Neural progenitor cell (in vitro differentiated cells): ENCODE measurements around the gene SHISA2. TPM values are rescaled to one million over a fixed set of nuclear protein-coding genes. Genes with fewer than 3 reads are reported as not detected.
A peak's percentile ranks its signal among the peaks of the same experiment; 100 is the strongest.
"Not testable (repeated sequence)": the region's sequence is repeated elsewhere in the genome, so short reads cannot be mapped to it uniquely, and the experiment has no call there.

Experiments used
- DNase-seq: peaks from one replicate; pipeline ENCODE4 v3.0.0-alpha.2; 2016; ENCODE audit warnings: low spot score
- H2AFZ ChIP-seq: fragments of 200-600 bp; sonication (generic); replicated peaks from 2 replicates; pipeline ENCODE4 v1.6.1; 2016; ENCODE audit warnings: antibody characterized with exemption
- H3F3A ChIP-seq: fragments of 200-600 bp; sonication (generic); 2 replicates; pipeline ENCODE4 v1.6.1; 2016; ENCODE audit warnings: antibody characterized with exemption, low read depth
- H3K27ac ChIP-seq: fragments of 200-600 bp; sonication (generic); 2 replicates; pipeline ENCODE4 v1.5.1; 2016; ENCODE audit warnings: mild to moderate bottlenecking
- H3K27me3 ChIP-seq: fragments of 200-600 bp; sonication (generic); 2 replicates; pipeline ENCODE4 v1.6.1; 2016; ENCODE audit warnings: mild to moderate bottlenecking, moderate library complexity
- H3K36me3 ChIP-seq: fragments of 200-600 bp; sonication (generic); 2 replicates; pipeline ENCODE4 v1.5.1; 2016
- H3K4me1 ChIP-seq: fragments of 200-600 bp; sonication (generic); 2 replicates; pipeline ENCODE4 v1.6.1; 2016; ENCODE audit warnings: mixed run types
- H3K4me2 ChIP-seq: fragments of 200-600 bp; sonication (generic); 2 replicates; pipeline ENCODE4 v1.6.1; 2016
- H3K4me3 ChIP-seq: fragments of 200-600 bp; sonication (generic); 2 replicates; pipeline ENCODE4 v1.5.1; 2016
- H3K79me2 ChIP-seq: fragments of 200-600 bp; sonication (generic); 2 replicates; pipeline ENCODE4 v1.6.1; 2016; ENCODE audit warnings: low read depth
- H3K9ac ChIP-seq: fragments of 200-600 bp; sonication (generic); 2 replicates; pipeline ENCODE4 v1.6.1; 2016
- H3K9me3 ChIP-seq: fragments of 200-600 bp; sonication (generic); 2 replicates; pipeline ENCODE4 v1.5.1; 2016; ENCODE audit warnings: low read depth
- H4K20me1 ChIP-seq: fragments of 200-600 bp; sonication (generic); 2 replicates; pipeline ENCODE4 v1.6.1; 2016; ENCODE audit warnings: low read depth
- H3K27ac Mint-ChIP-seq: 3 replicates; pipeline ENCODE4 v1.8.0; 2021; ENCODE audit warnings: mixed read lengths
- H3K27me3 Mint-ChIP-seq: 2 replicates; pipeline ENCODE4 v1.8.0; 2022; ENCODE audit warnings: low read depth, mild to moderate bottlenecking, inconsistent platforms, moderate library complexity, mixed read lengths; ENCODE audit not compliant: insufficient read depth
- H3K36me3 Mint-ChIP-seq: 3 replicates; pipeline ENCODE4 v1.8.0; 2021; ENCODE audit warnings: mixed read lengths
- H3K4me1 Mint-ChIP-seq: 3 replicates; pipeline ENCODE4 v1.8.0; 2021; ENCODE audit warnings: mixed read lengths
- H3K4me3 Mint-ChIP-seq: 3 replicates; pipeline ENCODE4 v1.8.0; 2021; ENCODE audit warnings: mild to moderate bottlenecking, moderate library complexity, mixed read lengths
- H3K9me3 Mint-ChIP-seq: 3 replicates; pipeline ENCODE4 v1.8.0; 2020; ENCODE audit warnings: mixed read lengths
- EZH2 ChIP-seq: fragments of 200-600 bp; sonication (generic); IDR thresholded peaks from 2 replicates; pipeline ENCODE4 v1.6.1; 2017; ENCODE audit warnings: antibody characterized with exemption, mild to moderate bottlenecking, moderate library complexity
- EZH2phosphoT487 ChIP-seq: fragments of 200-600 bp; sonication (generic); IDR thresholded peaks from 2 replicates; pipeline ENCODE4 v1.6.1; 2017; ENCODE audit warnings: antibody characterized with exemption
- total RNA-seq: library from RNA; depleted of rRNA; stranded (reverse); fragments of >200 nt; gene quantifications from 2 replicates; pipeline ENCODE4 v1.2.3, GENCODE V29; 2015; ENCODE audit warnings: low replicate concordance
- TF ChIP-seq, protein P1 (sequence below): fragments of 200-600 bp; sonication (generic); IDR thresholded peaks from 2 replicates; pipeline ENCODE4 v1.5.1; 2017; ENCODE audit warnings: antibody characterized with exemption, mild to moderate bottlenecking

Gene SHISA2
- total RNA-seq, 1 donor from 2014 or later, result 386 TPM

DNA sequence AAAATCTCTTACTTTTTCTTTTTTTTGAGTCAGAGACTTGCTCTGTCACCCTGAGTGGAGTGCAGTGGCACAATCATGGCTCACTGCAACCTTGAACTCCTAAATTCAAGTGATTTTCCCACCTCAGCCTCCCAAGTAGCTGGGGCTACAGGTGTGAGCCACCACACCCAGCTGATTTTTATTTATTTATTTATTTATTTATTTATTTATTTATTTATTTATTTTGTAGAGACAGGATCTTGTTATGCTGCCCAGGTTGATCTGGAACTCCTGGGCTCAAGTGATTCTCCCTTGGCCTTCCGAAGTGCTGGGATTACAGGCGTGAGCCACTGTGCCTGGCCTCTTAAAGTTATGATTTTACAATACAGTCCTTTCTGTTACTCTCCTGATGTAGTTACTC, 16.6 kb upstream of the SHISA2 start:
- H3K9me3 ChIP-seq, H3K9me3 Mint-ChIP-seq, H3K79me2 ChIP-seq, H3K36me3 Mint-ChIP-seq, H3K27ac Mint-ChIP-seq, H3K27me3 ChIP-seq, H3K4me1 ChIP-seq, H3K4me1 Mint-ChIP-seq, H3K27me3 Mint-ChIP-seq, H2AFZ ChIP-seq, H3K27ac ChIP-seq, DNase-seq, H3K4me3 ChIP-seq, H3K36me3 ChIP-seq, H3K9ac ChIP-seq, H3K4me3 Mint-ChIP-seq, H3F3A ChIP-seq, H4K20me1 ChIP-seq, H3K4me2 ChIP-seq: not testable (repeated sequence)

DNA sequence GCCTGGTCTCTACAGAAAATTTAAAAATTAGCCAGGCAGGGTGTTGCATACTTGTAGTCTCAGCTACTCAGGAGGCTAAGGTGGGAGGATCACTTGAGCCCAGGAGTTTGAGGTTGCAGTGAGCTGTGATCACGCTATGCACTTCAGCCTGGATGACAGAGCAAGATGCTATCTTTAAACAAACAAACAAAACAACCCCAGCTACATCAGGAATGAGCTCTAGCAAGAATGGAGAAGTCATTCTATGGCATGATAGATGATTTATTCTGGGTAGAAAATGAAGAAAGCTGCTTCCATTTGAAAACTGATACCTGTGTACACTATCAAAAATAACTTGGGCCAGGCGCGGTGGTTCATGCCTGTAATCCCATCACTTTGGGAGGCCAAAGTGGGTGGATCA, 15.8 kb upstream of the SHISA2 start:
- Histone ChIP-seq H3K4me1 (peaks cover 2% of the 10 kb centered on the region), H3F3A (no peaks in the 10 kb centered on the region), H3K9me3 (no peaks in the 10 kb centered on the region), H3K9ac (no peak overlapping the region), H4K20me1 (no peaks in the 10 kb centered on the region), H2AFZ (no peak overlapping the region), H3K36me3 (no peaks in the 10 kb centered on the region), H3K79me2 (no peaks in the 10 kb centered on the region), H3K4me2 (no peak overlapping the region), H3K4me3 (no peak overlapping the region), H3K27me3 (no peaks in the 10 kb centered on the region), H3K27ac (no peak overlapping the region)
- Mint-ChIP-seq H3K4me3 (no peak overlapping the region), H3K36me3 (no peaks in the 10 kb centered on the region), H3K4me1 (no peaks in the 10 kb centered on the region), H3K27me3 (peaks cover 6% of the 10 kb centered on the region), H3K9me3 (no peaks in the 10 kb centered on the region), H3K27ac (no peak overlapping the region)
- TF ChIP-seq, protein P1, sequence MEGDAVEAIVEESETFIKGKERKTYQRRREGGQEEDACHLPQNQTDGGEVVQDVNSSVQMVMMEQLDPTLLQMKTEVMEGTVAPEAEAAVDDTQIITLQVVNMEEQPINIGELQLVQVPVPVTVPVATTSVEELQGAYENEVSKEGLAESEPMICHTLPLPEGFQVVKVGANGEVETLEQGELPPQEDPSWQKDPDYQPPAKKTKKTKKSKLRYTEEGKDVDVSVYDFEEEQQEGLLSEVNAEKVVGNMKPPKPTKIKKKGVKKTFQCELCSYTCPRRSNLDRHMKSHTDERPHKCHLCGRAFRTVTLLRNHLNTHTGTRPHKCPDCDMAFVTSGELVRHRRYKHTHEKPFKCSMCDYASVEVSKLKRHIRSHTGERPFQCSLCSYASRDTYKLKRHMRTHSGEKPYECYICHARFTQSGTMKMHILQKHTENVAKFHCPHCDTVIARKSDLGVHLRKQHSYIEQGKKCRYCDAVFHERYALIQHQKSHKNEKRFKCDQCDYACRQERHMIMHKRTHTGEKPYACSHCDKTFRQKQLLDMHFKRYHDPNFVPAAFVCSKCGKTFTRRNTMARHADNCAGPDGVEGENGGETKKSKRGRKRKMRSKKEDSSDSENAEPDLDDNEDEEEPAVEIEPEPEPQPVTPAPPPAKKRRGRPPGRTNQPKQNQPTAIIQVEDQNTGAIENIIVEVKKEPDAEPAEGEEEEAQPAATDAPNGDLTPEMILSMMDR, result no peak
- no peak for TF ChIP-seq EZH2
- TF ChIP-seq EZH2phosphoT487, result no peak
- DNase-seq, result no peak

DNA sequence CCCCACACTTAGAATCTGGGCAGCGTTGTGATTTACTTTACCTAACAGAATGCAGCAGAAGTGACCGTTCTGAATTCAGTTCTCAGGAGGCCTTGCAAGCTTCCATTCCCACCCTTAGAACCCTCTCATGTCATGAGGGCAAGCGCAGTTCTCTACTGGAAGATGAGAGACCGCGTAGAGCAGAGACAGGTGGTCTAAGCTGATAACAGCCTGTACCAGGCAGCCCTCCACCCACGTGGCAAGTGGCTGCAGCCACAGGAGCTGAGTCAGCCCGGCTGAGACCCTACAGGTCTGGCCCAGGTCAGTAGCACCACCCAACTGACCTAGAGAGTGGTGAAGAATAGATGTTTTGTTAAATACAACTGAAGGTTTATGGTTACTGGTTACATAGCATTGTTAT, 14.7 kb upstream of the SHISA2 start:
- not testable (repeated sequence) for DNase-seq

DNA sequence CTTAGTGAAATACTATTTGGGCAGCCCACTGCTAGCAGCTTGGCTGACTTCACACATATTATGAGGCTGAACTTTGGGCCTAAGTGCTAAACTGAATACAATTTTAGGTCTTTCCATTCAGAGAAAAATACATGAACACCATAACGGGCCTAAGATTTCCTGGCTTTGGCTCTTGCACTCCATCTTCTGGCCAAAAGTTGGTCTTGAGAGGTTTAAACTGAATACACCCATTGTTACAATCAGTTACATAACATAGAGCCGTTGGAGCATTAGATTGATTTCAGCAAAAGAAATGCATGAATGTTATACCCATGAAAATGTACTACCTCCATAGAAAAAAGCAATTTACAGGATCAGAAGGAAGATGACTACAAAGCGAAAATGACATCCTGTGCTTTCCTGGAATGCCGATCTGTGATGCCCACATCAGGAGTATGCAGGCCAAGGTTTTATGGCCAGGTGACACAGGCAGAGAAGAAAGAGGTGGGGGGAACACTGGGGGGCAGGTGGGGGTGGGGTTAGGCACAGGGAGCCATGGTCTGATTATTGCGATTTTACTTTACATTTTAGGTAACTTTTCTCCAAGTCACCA, 11.1 kb upstream of the SHISA2 start:
- Histone ChIP-seq H3F3A (no peaks in the 10 kb centered on the region), H2AFZ (no peak overlapping the region), H3K9me3 (no peaks in the 10 kb centered on the region), H3K27me3 (no peaks in the 10 kb centered on the region), H3K4me2 (no peak overlapping the region), H3K4me1 (peaks cover 36% of the 10 kb centered on the region), H3K4me3 (no peak overlapping the region), H3K79me2 (no peaks in the 10 kb centered on the region), H3K36me3 (no peaks in the 10 kb centered on the region), H3K27ac (no peak overlapping the region), H3K9ac (no peak overlapping the region), H4K20me1 (no peaks in the 10 kb centered on the region)
- Mint-ChIP-seq H3K4me1 (peaks cover 6% of the 10 kb centered on the region), H3K27me3 (peaks cover 6% of the 10 kb centered on the region), H3K36me3 (no peaks in the 10 kb centered on the region), H3K9me3 (no peaks in the 10 kb centered on the region), H3K4me3 (no peak overlapping the region), H3K27ac (no peak overlapping the region)
- DNase-seq, result peak; percentile 73
- no peak for TF ChIP-seq EZH2phosphoT487
- TF ChIP-seq, protein P1, result peak; percentile 85

More for the DNA sequence above, 14.7 kb upstream of the SHISA2 start:
- not testable (repeated sequence) for H3K4me1 Mint-ChIP-seq, H3K4me3 ChIP-seq, H2AFZ ChIP-seq, H3K36me3 Mint-ChIP-seq, H3F3A ChIP-seq, H3K4me3 Mint-ChIP-seq, H3K27ac Mint-ChIP-seq, H3K9me3 Mint-ChIP-seq, H3K4me2 ChIP-seq, H3K27me3 Mint-ChIP-seq, H3K27me3 ChIP-seq, H3K9ac ChIP-seq, H3K9me3 ChIP-seq, H3K36me3 ChIP-seq, H3K79me2 ChIP-seq, H3K27ac ChIP-seq, H4K20me1 ChIP-seq
- H3K4me1 ChIP-seq, result peaks cover 13% of the 10 kb centered on the region
